Central memory CD8-positive, alpha-beta T cell (primary cell): ENCODE measurements around the gene KIF1A.
A peak's percentile ranks its signal among the peaks of the same experiment; 100 is the strongest.

Source experiments
- ATAC-seq: fragments of 150-1000 bp; cut with Tn5 transposase; replicated peaks from 2 replicates; pipeline ENCODE4 v1.10.0; 2022; ENCODE audit warnings: mild to moderate bottlenecking, moderate FRiP score, moderate number of reproducible peaks; ENCODE audit not compliant: poor library complexity, severe bottlenecking; ENCODE audit errors: extremely low read depth
- DNase-seq, 2 donors: peaks; one replicate each; pipeline ENCODE4 v3.0.0; 2021; ENCODE audit warnings: low spot score in 2 of 2
- H3K27ac Mint-ChIP-seq: one replicate; pipeline ENCODE4 v1.8.0; 2022; ENCODE audit warnings: low read depth, mild to moderate bottlenecking, moderate library complexity, mixed read lengths
- H3K27me3 Mint-ChIP-seq: one replicate; pipeline ENCODE4 v1.8.0; 2022; ENCODE audit warnings: mixed read lengths
- H3K36me3 Mint-ChIP-seq: one replicate; pipeline ENCODE4 v1.8.0; 2022; ENCODE audit warnings: mild to moderate bottlenecking, moderate library complexity, mixed read lengths; ENCODE audit not compliant: insufficient read depth
- H3K4me1 Mint-ChIP-seq: one replicate; pipeline ENCODE4 v1.8.0; 2022; ENCODE audit warnings: mixed read lengths
- H3K4me3 Mint-ChIP-seq: one replicate; pipeline ENCODE4 v1.8.0; 2022; ENCODE audit warnings: mild to moderate bottlenecking, moderate library complexity, mixed read lengths
- H3K9me3 Mint-ChIP-seq: one replicate; pipeline ENCODE4 v1.8.0; 2022; ENCODE audit warnings: mixed read lengths

Gene KIF1A

GRCh38 chr2:240839152-240840143 is 19.4 kb upstream of the KIF1A start:
- ATAC-seq: no peak

GRCh38 chr2:240837621-240838020 is 17.6 kb upstream of the KIF1A start:
- H3K9me3 Mint-ChIP-seq: no peaks in the 10 kb centered on the region
- DNase-seq (no peak), ATAC-seq (no peak)
- H3K27me3 Mint-ChIP-seq: peaks cover 25% of the 10 kb centered on the region
- no peak overlapping the region for H3K27ac Mint-ChIP-seq
- H3K4me1 Mint-ChIP-seq: no peaks in the 10 kb centered on the region
- peaks cover 3% of the 10 kb centered on the region for H3K36me3 Mint-ChIP-seq
- H3K4me3 Mint-ChIP-seq: no peak overlapping the region

More at GRCh38 chr2:240839152-240840143, 19.4 kb upstream of the KIF1A start:
- Mint-ChIP-seq H3K4me1 (no peaks in the 10 kb centered on the region), H3K36me3 (peaks cover 3% of the 10 kb centered on the region), H3K4me3 (no peak overlapping the region), H3K27ac (no peak overlapping the region), H3K27me3 (peaks cover 26% of the 10 kb centered on the region), H3K9me3 (no peaks in the 10 kb centered on the region)
- no peak for DNase-seq

- DNase-seq (no peak), ATAC-seq (no peak)
- Mint-ChIP-seq H3K27ac (no peak overlapping the region), H3K4me3 (no peak overlapping the region), H3K36me3 (peaks cover 5% of the 10 kb centered on the region), H3K27me3 (peaks cover 18% of the 10 kb centered on the region), H3K4me1 (no peaks in the 10 kb centered on the region), H3K9me3 (no peaks in the 10 kb centered on the region)
These were observed 16.9 kb upstream of the KIF1A start for GRCh38 chr2:240836781-240837467.

- Mint-ChIP-seq H3K4me1 (no peaks in the 10 kb centered on the region), H3K9me3 (no peaks in the 10 kb centered on the region), H3K27ac (no peak overlapping the region), H3K27me3 (peaks cover 16% of the 10 kb centered on the region), H3K4me3 (no peak overlapping the region), H3K36me3 (peaks cover 5% of the 10 kb centered on the region)
- ATAC-seq (no peak), DNase-seq (no peak)
These were observed 15.5 kb upstream of the KIF1A start for GRCh38 chr2:240835528-240835927.

- H3K27me3 Mint-ChIP-seq: peaks cover 13% of the 10 kb centered on the region
- DNase-seq (no peak), ATAC-seq (no peak)
- H3K36me3 Mint-ChIP-seq: peaks cover 5% of the 10 kb centered on the region
- H3K4me3 Mint-ChIP-seq: no peak overlapping the region
- no peaks in the 10 kb centered on the region for H3K9me3 Mint-ChIP-seq
- H3K4me1 Mint-ChIP-seq: no peaks in the 10 kb centered on the region
- no peak overlapping the region for H3K27ac Mint-ChIP-seq
These were observed 14.5 kb upstream of the KIF1A start for GRCh38 chr2:240834377-240834975.

GRCh38 chr2:240833724-240834285 is 13.8 kb upstream of the KIF1A start:
- DNase-seq (no peak), ATAC-seq (no peak)
- Mint-ChIP-seq H3K4me3 (no peak overlapping the region), H3K4me1 (no peaks in the 10 kb centered on the region), H3K36me3 (peaks cover 5% of the 10 kb centered on the region), H3K27ac (no peak overlapping the region), H3K27me3 (peaks cover 17% of the 10 kb centered on the region), H3K9me3 (no peaks in the 10 kb centered on the region)

- H3K27me3 Mint-ChIP-seq: peaks cover 19% of the 10 kb centered on the region
- no peak for DNase-seq
- ATAC-seq: no peak
- H3K36me3 Mint-ChIP-seq: peaks cover 5% of the 10 kb centered on the region
- no peaks in the 10 kb centered on the region for H3K9me3 Mint-ChIP-seq
- no peak overlapping the region for H3K27ac Mint-ChIP-seq
- no peak overlapping the region for H3K4me3 Mint-ChIP-seq
- H3K4me1 Mint-ChIP-seq: no peaks in the 10 kb centered on the region
These were observed 13.0 kb upstream of the KIF1A start for GRCh38 chr2:240832921-240833494.

GRCh38 chr2:240832205-240832727 is 12.2 kb upstream of the KIF1A start:
- peak overlapping the region; percentile 61 for H3K4me3 Mint-ChIP-seq
- DNase-seq: peak; percentile 97 to 99
- peak overlapping the region; percentile 87 for H3K27ac Mint-ChIP-seq
- H3K4me1 Mint-ChIP-seq: no peaks in the 10 kb centered on the region
- H3K36me3 Mint-ChIP-seq: peaks cover 5% of the 10 kb centered on the region
- ATAC-seq: peak; percentile 91
- H3K27me3 Mint-ChIP-seq: peaks cover 27% of the 10 kb centered on the region
- no peaks in the 10 kb centered on the region for H3K9me3 Mint-ChIP-seq

- H3K27me3 Mint-ChIP-seq: peaks cover 32% of the 10 kb centered on the region
- peak overlapping the region; percentile 25 for H3K27ac Mint-ChIP-seq
- no peak for DNase-seq
- H3K36me3 Mint-ChIP-seq: peaks cover 5% of the 10 kb centered on the region
- H3K4me3 Mint-ChIP-seq: peak overlapping the region; percentile 37
- H3K4me1 Mint-ChIP-seq: no peaks in the 10 kb centered on the region
- no peak for ATAC-seq
- no peaks in the 10 kb centered on the region for H3K9me3 Mint-ChIP-seq
These were observed 11.7 kb upstream of the KIF1A start for GRCh38 chr2:240831594-240832204.

- H3K4me3 Mint-ChIP-seq: no peak overlapping the region
- peaks cover 2% of the 10 kb centered on the region for H3K36me3 Mint-ChIP-seq
- peaks cover 5% of the 10 kb centered on the region for H3K4me1 Mint-ChIP-seq
- H3K27ac Mint-ChIP-seq: no peak overlapping the region
- H3K9me3 Mint-ChIP-seq: no peaks in the 10 kb centered on the region
- DNase-seq (no peak), ATAC-seq (no peak)
- peaks cover 92% of the 10 kb centered on the region for H3K27me3 Mint-ChIP-seq
These were observed 5.5 kb upstream of the KIF1A start for GRCh38 chr2:240825476-240825875.

GRCh38 chr2:240823449-240824336 is 3.7 kb upstream of the KIF1A start:
- Mint-ChIP-seq H3K27ac (no peak overlapping the region), H3K9me3 (no peaks in the 10 kb centered on the region), H3K27me3 (peaks cover 80% of the 10 kb centered on the region), H3K4me1 (peaks cover 5% of the 10 kb centered on the region), H3K4me3 (no peak overlapping the region), H3K36me3 (peaks cover 3% of the 10 kb centered on the region)
- ATAC-seq (no peak), DNase-seq (no peak)
